Left ventricle myocardium superior (tissue), 1 donor: ENCODE data around the gene JARID2. TPM values are rescaled to one million over a fixed set of nuclear protein-coding genes. Genes with fewer than 3 reads are reported as not detected.
"Not testable (repeated sequence)": the region's sequence is repeated elsewhere in the genome, so short reads cannot be mapped to it uniquely, and the experiment has no call there.

Experiments used
- ATAC-seq: fragments of 200-7000 bp; cut with Tn5 transposase; one replicate; pipeline ENCODE4 v1.9.1; 2020; ENCODE audit warnings: mild to moderate bottlenecking, moderate library complexity
- DNase-seq: peaks from one replicate; pipeline ENCODE4 v3.0.0-alpha.2; 2020
- intact Hi-C: fragments of 100-400 bp; cut with micrococcal nuclease; formaldehyde crosslinking; loops from one replicate; pipeline ENCODE4 v1.11.0; 2022
- total RNA-seq: library from RNA; stranded (reverse); fragmentation: NEBNext Ultra II Directional; extraction: Animal tissue kit (Norgen Biotek cat#: 25700); gene quantifications from one replicate; pipeline ENCODE4 v1.2.1, GENCODE V29; 2021
- donor health status: DM: no; HTN: yes; CAD: no; lungs with severe emphysema.

Gene JARID2
- total RNA-seq, 1 donor from 2014 or later, result 10.2 TPM

DNA sequence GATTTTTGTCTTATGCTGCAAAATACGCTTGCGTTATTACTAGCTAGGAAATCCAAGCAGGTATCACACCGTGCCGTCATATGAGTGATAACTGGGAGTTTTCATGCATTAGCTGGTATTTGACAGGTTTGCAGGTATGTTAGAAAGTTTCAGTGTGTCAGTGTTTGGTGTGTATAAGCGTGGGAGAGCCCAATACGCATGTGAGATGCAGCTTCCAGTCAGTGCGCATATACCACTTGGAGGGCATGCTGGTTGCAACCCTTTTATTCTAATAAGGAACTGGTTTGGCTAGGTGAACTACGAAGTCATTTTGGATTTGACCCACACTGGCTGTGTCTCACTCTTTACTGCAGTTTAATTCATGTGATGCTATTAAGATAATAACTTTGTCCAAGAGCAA is 35.1 kb downstream of the JARID2 start:
- DNase-seq, result no peak
- no peak for ATAC-seq
- intact Hi-C loops, result no loop called here

GRCh38 chr6:15282334-15282733 is 36.5 kb downstream of the JARID2 start:
- DNase-seq (no peak), ATAC-seq (no peak)
- intact Hi-C loops, result no loop called here

DNA sequence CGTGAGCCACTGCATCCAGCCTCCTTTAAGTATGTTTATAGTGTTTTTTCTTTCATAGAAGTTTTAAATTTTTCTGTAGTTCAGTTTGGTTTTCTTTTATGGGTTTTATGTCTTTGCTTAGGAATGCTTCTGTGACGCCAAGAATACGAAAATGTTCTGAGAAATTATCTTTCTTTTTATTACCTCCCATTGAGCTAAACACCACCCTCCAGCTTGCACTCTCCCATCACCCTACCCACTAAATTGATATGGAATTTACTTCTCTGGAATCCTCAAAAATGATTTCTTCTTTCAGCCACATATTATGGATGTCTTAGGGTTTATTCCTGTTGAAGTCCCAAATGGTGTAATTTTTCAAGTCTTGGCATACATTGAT is 38.1 kb downstream of the JARID2 start:
- intact Hi-C loops, result no loop called here
- ATAC-seq (no peak), DNase-seq (no peak)

DNA sequence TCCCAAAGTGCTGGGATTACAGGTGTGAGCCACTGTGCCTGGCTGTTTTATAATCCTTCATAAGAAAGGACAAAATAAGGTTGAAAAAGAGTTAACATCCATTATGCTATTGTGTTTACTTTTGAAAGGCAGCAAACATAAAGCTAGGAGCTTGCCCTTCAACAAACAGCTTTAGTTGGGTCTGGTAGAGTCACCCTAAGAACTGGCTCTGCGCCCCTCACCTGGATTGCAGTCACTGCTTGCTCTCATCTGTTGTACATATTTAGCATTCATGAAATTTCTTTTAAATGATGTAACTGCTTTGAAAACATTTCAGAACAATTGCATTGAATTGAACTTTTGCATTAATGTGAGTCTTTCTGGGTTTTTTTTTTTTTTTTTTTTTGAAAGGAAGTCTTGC is 38.9 kb downstream of the JARID2 start:
- ATAC-seq, result no peak
- intact Hi-C loops, result no loop called here
- DNase-seq, result no peak

DNA sequence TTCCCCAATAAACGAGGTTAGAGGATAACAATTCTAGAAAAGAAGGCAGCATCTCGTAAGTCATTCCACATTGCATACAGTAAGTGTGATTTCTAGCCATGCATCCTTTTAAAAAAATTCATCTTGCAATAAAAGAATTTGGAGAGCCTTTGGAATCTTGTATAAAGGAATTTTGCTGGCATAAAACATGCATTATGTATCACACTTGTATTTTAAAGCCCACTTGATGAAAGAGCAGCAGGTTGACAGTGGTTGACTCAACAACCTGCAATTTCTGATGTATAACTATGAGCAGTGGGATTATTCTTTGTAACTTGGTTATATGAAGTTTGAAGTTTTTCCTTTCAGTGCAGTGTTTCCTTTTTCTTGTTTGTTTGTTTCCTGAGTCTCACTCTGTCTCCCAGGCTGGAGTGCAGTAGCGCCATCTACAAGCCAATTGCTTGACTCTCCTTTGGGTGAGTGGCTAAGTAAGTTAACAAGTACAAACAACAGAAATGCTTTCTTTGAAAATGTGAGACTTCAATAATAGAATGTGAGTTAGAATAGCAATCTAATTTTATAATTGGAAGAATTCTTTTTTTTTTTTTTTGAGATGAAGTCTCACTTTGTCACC is 39.9 kb downstream of the JARID2 start:
- ATAC-seq, result no peak
- intact Hi-C loops, result no loop called here
- DNase-seq, result no peak

- intact Hi-C loops, result no loop called here
- DNase-seq (no peak), ATAC-seq (no peak)
Observed at GRCh38 chr6:15287670-15288375, 42.0 kb downstream of the JARID2 start.

DNA sequence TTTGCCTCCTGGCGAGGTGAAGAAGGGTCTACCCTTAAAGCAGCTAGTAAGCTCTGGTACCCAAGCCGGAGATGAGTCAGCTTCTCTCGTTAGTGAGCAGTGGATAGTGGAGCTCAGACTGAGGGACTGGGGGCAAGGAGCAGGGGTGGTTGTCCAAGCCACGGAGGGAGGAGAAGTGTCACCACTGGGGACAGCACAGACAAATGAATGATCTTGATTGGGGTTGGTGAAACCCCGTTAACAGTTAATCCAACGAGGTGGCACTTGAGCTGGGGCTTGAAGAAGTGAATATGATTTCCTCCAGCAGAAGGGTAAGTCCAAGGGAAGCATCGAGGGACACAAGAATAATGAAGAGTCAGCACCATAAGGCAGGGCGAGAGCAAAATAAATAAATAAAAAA is 43.0 kb downstream of the JARID2 start:
- DNase-seq (no peak), ATAC-seq (no peak)
- intact Hi-C loops, result no loop called here

DNA sequence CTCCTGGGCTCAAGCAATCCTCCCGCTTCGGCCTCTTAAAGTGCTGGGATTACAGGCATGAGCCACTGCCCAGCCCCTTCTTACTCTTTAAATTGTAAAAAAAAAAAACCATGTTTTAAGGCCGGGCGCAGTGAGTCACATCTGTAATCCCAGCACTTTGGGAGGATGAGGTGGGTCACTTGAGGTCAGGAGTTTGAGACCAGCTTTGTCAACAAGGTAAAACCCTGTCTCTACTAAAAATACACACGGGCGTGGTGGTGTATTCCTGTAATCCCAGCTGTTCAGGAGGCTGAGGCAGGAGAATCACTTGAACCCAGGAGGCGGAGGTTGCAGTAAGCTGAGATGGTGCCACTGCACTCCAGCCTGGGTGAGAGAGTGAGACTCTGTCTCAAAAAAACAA is 43.6 kb downstream of the JARID2 start:
- intact Hi-C loops, DNase-seq, ATAC-seq: not testable (repeated sequence)

DNA sequence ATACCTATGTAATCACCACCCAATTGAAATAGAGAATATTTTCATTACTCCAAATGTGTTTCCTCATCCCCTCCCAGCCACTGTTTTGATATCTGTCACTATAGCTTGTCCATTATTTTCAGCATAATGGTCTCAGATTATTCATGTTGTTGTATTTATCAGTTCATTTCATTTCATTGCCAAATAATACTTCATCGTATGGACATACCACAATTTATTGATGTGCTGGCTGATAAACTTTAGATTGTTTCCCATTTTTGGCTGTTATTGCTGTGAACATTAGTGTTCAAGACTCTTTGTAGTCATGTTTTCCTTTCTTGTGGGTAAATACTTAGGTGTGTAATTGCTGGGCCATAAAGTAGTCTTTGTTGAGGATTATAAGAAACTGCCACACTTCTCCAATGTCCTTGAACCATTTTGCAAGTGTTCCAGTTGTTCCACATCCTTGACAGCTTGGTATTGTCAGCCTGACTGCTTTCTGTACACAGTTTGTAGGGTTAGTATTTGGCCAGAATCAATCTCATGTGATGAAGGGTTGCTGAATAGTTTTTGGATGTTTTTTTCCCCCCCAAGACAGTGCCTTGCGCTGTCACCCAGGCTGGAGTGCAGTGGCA is 44.3 kb downstream of the JARID2 start:
- intact Hi-C loops, result no loop called here
- ATAC-seq (no peak), DNase-seq (no peak)

DNA sequence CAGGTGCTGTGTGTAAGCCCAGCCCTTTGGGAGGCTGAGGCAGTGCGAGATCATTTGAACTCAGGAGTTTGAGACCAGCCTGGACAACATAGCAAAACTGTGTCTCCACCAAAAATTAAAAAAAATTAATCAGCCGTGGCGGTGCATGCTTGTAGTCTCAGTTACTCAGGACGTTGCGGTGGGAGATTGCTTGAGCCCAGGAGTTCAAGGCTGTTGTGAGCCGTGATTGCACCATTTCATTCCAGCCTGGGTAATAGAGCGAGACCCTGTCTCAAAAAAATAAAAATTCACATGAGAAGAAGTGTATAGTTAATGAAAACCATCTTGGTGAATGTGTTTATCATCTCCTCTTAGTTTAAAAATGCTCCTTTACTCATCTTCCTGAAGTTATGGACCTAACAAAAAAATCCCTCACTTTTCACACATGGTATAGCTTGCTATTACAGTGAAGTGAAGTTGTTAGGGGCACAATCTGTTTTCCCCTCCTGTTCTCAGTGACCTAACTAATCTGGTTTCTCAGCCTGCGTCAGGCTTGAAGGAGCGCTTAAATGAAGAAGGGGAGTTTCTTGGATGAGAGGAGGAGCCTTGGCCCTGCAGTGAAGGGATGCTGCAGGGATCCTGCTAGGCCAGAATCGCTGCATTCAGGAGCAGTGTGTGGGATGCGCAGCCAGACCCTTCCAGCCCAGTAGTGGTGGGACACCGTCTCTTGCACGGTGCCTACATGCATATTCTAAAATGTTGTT is 45.3 kb downstream of the JARID2 start:
- DNase-seq (no peak), ATAC-seq (no peak)
- intact Hi-C loops, result no loop called here

- DNase-seq, result no peak
- no peak for ATAC-seq
- intact Hi-C loops, result no loop called here
Observed at GRCh38 chr6:15292721-15293302, 46.9 kb downstream of the JARID2 start.

DNA sequence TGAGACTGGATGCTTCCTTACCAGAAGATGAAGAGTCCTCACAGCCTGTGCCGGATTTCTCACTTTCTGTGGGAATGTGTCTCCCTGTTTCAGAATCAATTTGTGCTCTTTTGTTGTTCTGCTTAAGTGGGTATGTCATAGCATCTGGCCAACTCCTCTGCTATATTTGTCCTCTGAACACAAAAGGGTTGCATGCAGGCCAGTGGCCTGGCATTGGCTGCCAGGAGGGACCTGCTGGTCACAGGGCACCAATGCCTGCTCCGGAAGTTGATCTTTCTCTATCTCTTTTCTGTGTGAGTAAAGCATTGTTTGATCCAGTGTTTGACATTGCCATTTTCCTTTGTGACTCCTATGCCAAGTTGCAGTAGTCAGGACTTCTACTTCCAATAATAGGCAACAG is 47.8 kb downstream of the JARID2 start:
- ATAC-seq (peak; percentile 87), DNase-seq (peak; percentile 63)
- intact Hi-C loops, result no loop called here

GRCh38 chr6:15294504-15294903 is 48.6 kb downstream of the JARID2 start:
- DNase-seq (no peak), ATAC-seq (no peak)
- intact Hi-C loops, result no loop called here

DNA sequence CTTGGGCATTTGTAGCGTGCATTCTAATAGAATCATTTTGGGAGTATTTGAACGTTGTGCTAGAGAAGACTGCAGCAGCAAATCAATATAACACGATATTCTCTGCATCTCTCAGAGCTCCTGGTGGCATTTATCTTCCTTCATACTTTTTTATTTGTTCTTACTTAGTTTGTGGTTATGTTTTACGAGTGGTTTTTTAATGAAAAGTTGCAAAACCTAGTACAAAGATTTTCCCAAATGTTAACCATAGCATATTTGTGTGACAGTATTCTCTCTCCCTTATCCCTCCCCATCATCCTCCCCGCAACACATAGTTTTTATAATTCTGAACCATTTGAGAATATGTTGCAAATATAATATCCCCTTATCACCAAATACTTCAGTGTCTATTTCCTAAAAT is 50.4 kb downstream of the JARID2 start:
- DNase-seq, result no peak
- ATAC-seq, result no peak
- intact Hi-C loops, result no loop called here

DNA sequence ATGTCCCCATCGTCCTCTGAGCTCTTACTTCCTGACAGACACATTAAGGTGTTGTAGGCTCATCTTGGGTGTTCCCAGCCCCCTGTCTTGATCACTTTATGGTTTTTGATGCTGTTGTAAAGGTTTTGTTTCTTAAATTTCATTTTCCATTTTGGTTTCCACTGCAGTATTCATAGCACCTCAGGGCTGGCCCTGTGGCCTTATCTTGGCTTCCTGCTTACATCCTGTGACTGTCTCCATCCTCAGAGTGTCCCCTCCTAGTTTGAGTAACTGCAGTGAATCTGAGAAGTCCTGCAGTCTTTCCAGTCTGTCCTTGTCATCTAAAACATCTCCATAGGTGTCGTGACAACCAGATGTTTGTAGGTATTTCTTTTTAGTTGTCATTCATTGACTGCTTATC is 50.9 kb downstream of the JARID2 start:
- intact Hi-C loops, result no loop called here
- DNase-seq, result no peak
- no peak for ATAC-seq

DNA sequence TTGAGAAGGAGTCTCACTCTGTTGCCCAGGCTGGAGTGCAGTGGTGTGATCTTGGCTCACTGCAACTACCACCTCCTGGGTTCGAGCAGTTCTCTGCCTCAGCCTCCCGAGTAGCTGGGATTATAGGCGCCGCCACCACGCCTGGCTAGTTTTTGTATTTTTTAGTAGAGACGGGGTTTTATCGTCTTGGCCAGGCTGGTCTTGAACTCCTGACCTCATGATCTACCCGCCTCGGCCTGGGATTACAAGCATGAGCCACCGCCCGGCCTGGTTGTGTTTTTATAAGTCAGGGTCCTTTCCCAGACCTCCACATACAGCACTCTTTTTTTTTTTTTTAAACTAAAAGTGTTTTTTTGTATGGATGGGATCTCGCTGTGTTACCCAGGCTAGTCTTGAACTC is 51.3 kb downstream of the JARID2 start:
- DNase-seq, intact Hi-C loops, ATAC-seq: not testable (repeated sequence)

DNA sequence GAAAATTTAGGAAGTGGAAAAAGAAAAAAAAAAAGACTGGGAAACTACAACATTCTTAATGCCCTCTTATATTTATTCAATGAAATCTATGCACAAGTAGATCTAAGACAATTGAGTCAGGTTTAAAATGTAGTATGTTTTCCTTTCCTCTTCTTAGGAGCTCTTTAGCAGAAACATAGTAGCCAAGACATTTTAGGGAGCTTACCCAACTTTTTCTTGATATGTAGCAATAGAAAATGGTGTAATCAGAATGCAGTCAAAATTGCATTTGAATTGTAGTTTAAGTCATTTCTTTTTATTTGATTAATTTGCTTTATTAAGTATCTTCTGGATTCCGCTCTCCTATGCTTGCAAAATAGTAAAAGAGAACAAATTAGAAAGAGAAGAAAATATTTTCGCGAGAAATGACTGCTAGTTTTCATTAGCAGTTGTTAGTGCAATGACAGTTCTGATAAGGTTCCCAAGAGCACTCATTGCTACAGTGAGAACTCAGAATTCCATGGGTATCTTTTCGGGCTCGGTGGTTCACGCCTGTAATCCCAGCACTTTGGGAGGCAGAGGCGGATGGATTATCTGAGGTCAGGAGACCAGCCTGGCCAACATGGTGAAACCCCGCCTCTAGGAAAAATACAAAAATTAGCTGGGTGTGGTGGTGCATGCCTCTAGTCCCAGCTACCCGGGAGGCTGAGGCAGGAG is 52.2 kb downstream of the JARID2 start:
- DNase-seq (no peak), ATAC-seq (peak; percentile 14)
- intact Hi-C loops, result no loop called here

DNA sequence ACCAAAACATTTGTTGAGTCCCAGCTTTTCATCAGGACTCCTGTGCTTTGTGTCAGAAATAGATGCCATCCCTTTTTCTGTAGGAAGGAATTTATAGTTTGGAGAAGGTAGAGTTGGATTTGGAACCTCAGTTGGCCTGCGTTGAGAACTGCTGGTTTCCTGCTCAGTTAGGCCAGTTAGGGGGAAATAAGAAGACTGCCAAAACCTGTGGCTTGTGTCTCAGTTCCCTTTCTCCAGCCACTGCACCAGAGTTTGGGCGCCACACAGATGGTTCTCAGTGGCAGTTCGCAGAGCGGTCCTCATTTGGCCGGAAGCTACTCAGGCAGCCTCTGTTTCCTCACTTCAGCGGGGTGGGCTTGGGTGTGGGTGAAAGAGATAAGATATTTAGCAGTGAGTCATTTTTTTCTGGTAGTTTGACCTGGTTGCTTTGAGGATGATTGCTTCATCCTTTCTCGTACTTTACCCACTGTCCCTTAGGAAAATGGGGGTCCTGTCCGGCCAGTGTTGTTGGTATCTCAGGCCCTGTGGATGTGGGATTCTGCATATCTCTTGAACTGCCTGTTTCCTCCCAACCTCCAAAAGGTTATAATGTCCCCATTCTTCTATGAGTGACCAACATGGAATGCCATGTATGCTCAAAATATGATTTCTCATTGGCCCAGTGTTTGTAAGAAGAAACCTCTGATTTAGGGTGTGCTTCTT is 53.7 kb downstream of the JARID2 start:
- intact Hi-C loops, result no loop called here
- peak; percentile 48 for DNase-seq
- ATAC-seq, result peak; percentile 60
